WTC11 (cell line): Measurements from ENCODE around the gene MAPKAPK3. TPM values are rescaled to one million over a fixed set of nuclear protein-coding genes. Genes with fewer than 3 reads are reported as not detected.

ENCODE experiments used
- ATAC-seq: fragments of 200-7000 bp; cut with Tn5 transposase; 2 replicates; pipeline ENCODE4 v1.10.0; 2021; ENCODE audit warnings: mild to moderate bottlenecking, moderate library complexity
- CTCF ChIA-PET: fragments of 300-600 bp; sonication (Branson Sonifier 250); formaldehyde crosslinking; loops from one replicate; lab custom pipeline; 2021; ENCODE audit warnings: antibody characterized with exemption; lab: Charles Lee
- POLR2A ChIA-PET: fragments of 350-600 bp; sonication (Branson Sonifier 250); formaldehyde crosslinking; loops from one replicate; lab custom pipeline; 2021; ENCODE audit warnings: antibody characterized with exemption; lab: Charles Lee
- DNase-seq: peaks from one replicate; pipeline ENCODE4 v3.0.0; 2021; ENCODE audit warnings: low spot score
- H3K27ac Mint-ChIP-seq: 2 replicates; pipeline ENCODE4 v1.8.0; 2021; ENCODE audit warnings: mixed read lengths
- H3K27me3 Mint-ChIP-seq: 2 replicates; pipeline ENCODE4 v1.8.0; 2021; ENCODE audit warnings: low read depth, mild to moderate bottlenecking, moderate library complexity, mixed read lengths
- H3K36me3 Mint-ChIP-seq: 2 replicates; pipeline ENCODE4 v1.8.0; 2021; ENCODE audit warnings: mixed read lengths
- H3K4me1 Mint-ChIP-seq: 2 replicates; pipeline ENCODE4 v1.8.0; 2022; ENCODE audit warnings: mixed read lengths
- H3K4me3 Mint-ChIP-seq: 2 replicates; pipeline ENCODE4 v1.8.0; 2021; ENCODE audit warnings: mild to moderate bottlenecking, moderate library complexity, mixed read lengths
- H3K9me3 Mint-ChIP-seq: 2 replicates; pipeline ENCODE4 v1.8.0; 2021; ENCODE audit warnings: mixed read lengths
- AFF4 ChIP-seq: sonication (generic); formaldehyde crosslinking; IDR thresholded peaks from 2 replicates; pipeline ENCODE4 v1.8.1; 2023; ENCODE audit warnings: mild to moderate bottlenecking, missing genetic modification reagents, borderline replicate concordance
- ATF3 ChIP-seq: sonication (generic); formaldehyde crosslinking; conservative IDR thresholded peaks from 2 replicates; pipeline ENCODE4 v1.8.1; 2022; ENCODE audit warnings: mild to moderate bottlenecking, missing genetic modification reagents
- E2F1 ChIP-seq: sonication (generic); formaldehyde crosslinking; IDR thresholded peaks from 2 replicates; pipeline ENCODE4 v1.8.0; 2022; ENCODE audit warnings: mild to moderate bottlenecking, missing genetic modification reagents
- E2F5 ChIP-seq: sonication (generic); formaldehyde crosslinking; IDR thresholded peaks from 2 replicates; pipeline ENCODE4 v1.8.1; 2022; ENCODE audit warnings: mild to moderate bottlenecking, moderate library complexity, missing genetic modification reagents
- ETV6 ChIP-seq: sonication (generic); formaldehyde crosslinking; IDR thresholded peaks from 2 replicates; pipeline ENCODE4 v1.8.1; 2022; ENCODE audit warnings: mild to moderate bottlenecking, missing genetic modification reagents
- GRHL2 ChIP-seq: fragments of 250-450 bp; sonication (Bioruptor Pico); IDR thresholded peaks from 2 replicates; pipeline ENCODE4 v1.8.0; 2022; ENCODE audit warnings: mild to moderate bottlenecking, moderate library complexity; ENCODE audit not compliant: insufficient replicate concordance, severe bottlenecking
- NFATC4 ChIP-seq: fragments of 250-450 bp; sonication (Bioruptor Pico); IDR thresholded peaks from 2 replicates; pipeline ENCODE4 v1.9.0; 2021; ENCODE audit warnings: mild to moderate bottlenecking
- NR1H2 ChIP-seq: sonication (generic); formaldehyde crosslinking; IDR thresholded peaks from 2 replicates; pipeline ENCODE4 v1.9.0; 2021; ENCODE audit warnings: mild to moderate bottlenecking, moderate library complexity, missing genetic modification reagents
- STAT6 ChIP-seq: sonication (generic); formaldehyde crosslinking; conservative IDR thresholded peaks from 2 replicates; pipeline ENCODE4 v1.8.1; 2023; ENCODE audit warnings: mild to moderate bottlenecking, low read depth, missing genetic modification reagents, moderate library complexity
- TP53 ChIP-seq: sonication (generic); formaldehyde crosslinking; IDR thresholded peaks from 2 replicates; pipeline ENCODE4 v1.8.1; 2023; ENCODE audit warnings: mild to moderate bottlenecking, missing genetic modification reagents
- ZNF138 ChIP-seq: sonication (generic); formaldehyde crosslinking; conservative IDR thresholded peaks from 2 replicates; pipeline ENCODE4 v1.8.1; 2022; ENCODE audit warnings: mild to moderate bottlenecking, moderate library complexity, missing genetic modification reagents
- ZNF232 ChIP-seq: sonication (generic); formaldehyde crosslinking; IDR thresholded peaks from 2 replicates; pipeline ENCODE4 v1.8.0; 2022; ENCODE audit warnings: mild to moderate bottlenecking, missing genetic modification reagents
- ZNF281 ChIP-seq: sonication (generic); formaldehyde crosslinking; IDR thresholded peaks from 2 replicates; pipeline ENCODE4 v1.8.0; 2023; ENCODE audit warnings: mild to moderate bottlenecking, missing genetic modification reagents
- ZNF416 ChIP-seq: fragments of 250-450 bp; sonication (Bioruptor Pico); IDR thresholded peaks from 2 replicates; pipeline ENCODE4 v1.9.0; 2021; ENCODE audit warnings: mild to moderate bottlenecking, inconsistent platforms
- ZNF425 ChIP-seq: fragments of 250-450 bp; sonication (Bioruptor Pico); conservative IDR thresholded peaks from 2 replicates; pipeline ENCODE4 v1.9.0; 2021; ENCODE audit warnings: mild to moderate bottlenecking
- total RNA-seq: library from RNA; stranded (reverse); gene quantifications from 3 replicates; pipeline ENCODE4 v1.2.3, GENCODE V29; 2021

The MAPKAPK3 gene
- total RNA-seq, 1 experiment from 2014 or later = 60.2 TPM

GRCh38 chr3:50616770-50617095, 218 bp upstream of the MAPKAPK3 start (continued):
- no peak for TF ChIP-seq AFF4 (CRISPR knock-in tag)
- TF ChIP-seq ZNF138 (CRISPR knock-in tag) = no peak
- TF ChIP-seq ZNF281 = no peak
- TF ChIP-seq ZNF416 (CRISPR knock-in tag) = no peak
- TF ChIP-seq GRHL2 (CRISPR knock-in tag) = no peak
- no peak for TF ChIP-seq NR1H2 (CRISPR knock-in tag)
- peak; percentile 14; the same call in 1 of the 2 replicates for TF ChIP-seq E2F5 (CRISPR knock-in tag)
- no peak for TF ChIP-seq E2F1 (CRISPR knock-in tag)
- TF ChIP-seq, all 79 proteins: peak for 3

- Mint-ChIP-seq H3K4me3 (peak overlapping the region; percentile 82), H3K36me3 (no peaks in the 10 kb centered on the region), H3K27me3 (peaks cover 19% of the 10 kb centered on the region), H3K4me1 (peaks cover 23% of the 10 kb centered on the region), H3K27ac (no peak overlapping the region), H3K9me3 (no peaks in the 10 kb centered on the region)
- TF ChIP-seq ZNF232 (CRISPR knock-in tag) = no peak
- TF ChIP-seq ZNF425 (CRISPR knock-in tag) = no peak
- TF ChIP-seq ATF3 = no peak
- no peak for TF ChIP-seq TP53 (CRISPR knock-in tag)
- TF ChIP-seq NFATC4 (CRISPR knock-in tag) = no peak
- no peak for TF ChIP-seq ETV6 (CRISPR knock-in tag)
- no peak for TF ChIP-seq STAT6 (CRISPR knock-in tag)
- TF ChIP-seq ZNF416 (CRISPR knock-in tag) = no peak
- DNase-seq (no peak), ATAC-seq (no peak)
- CTCF ChIA-PET = interaction anchor here (0.8 to 10.1 kb wide), 15 partner anchors 9 to 771 kb away, joined by 3 to 202 read pairs (median 7); partner anchors contain the start of genes C3orf18, HEMK1 and MANF
- POLR2A ChIA-PET = interaction anchor here (0.8 kb wide), 1 partner anchor 767 kb away, joined by 4 read pairs; the partner anchor contains the start of gene MANF
These were observed 1.0 kb downstream of the MAPKAPK3 start for GRCh38 chr3:50617911-50618481.
